GM10266 (cell line): Measurements from ENCODE around the gene PACS1.

Experiments used
- DNase-seq: peaks from one replicate; pipeline ENCODE4 v3.0.0; 2012; ENCODE audit errors: extremely low spot score
- CTCF ChIP-seq: IDR thresholded peaks from 2 replicates; pipeline ENCODE4 v1.5.1; 2012; ENCODE audit warnings: mild to moderate bottlenecking, low read depth; ENCODE audit not compliant: control insufficient read depth, insufficient read depth; ENCODE audit errors: missing control alignments

The PACS1 gene

GRCh38 chr11:66288671-66289547, 218.8 kb downstream of the PACS1 start, which contains the start of gene YIF1A:
Gene YIF1A (minus strand): TSS chr11:66289143. CDS start chr11:66288985, 158 bp downstream.
- DNase-seq = peak; percentile 100
- peak; percentile 16 for TF ChIP-seq CTCF

- peak; percentile 97 for DNase-seq
- TF ChIP-seq CTCF = no peak
These were observed 219.7 kb downstream of the PACS1 start for GRCh38 chr11:66289548-66290329.

GRCh38 chr11:66290330-66290621, 220.2 kb downstream of the PACS1 start:
- DNase-seq = no peak
- no peak for TF ChIP-seq CTCF

GRCh38 chr11:66291303-66291705, 221.2 kb downstream of the PACS1 start:
- TF ChIP-seq CTCF = no peak
- DNase-seq = no peak

GRCh38 chr11:66291706-66292542, 221.9 kb downstream of the PACS1 start, which contains the start of gene TMEM151A:
Gene TMEM151A (plus strand): TSS chr11:66291894. CDS start chr11:66292014, 120 bp downstream.
- DNase-seq = no peak
- TF ChIP-seq CTCF = no peak

GRCh38 chr11:66292543-66293332, 222.7 kb downstream of the PACS1 start:
- DNase-seq = no peak
- TF ChIP-seq CTCF = no peak
